ENCODE measurements around the gene AGGF1.
A peak's percentile ranks its signal among the peaks of the same experiment; 100 is the strongest.

The AGGF1 gene

GRCh38 chr5:77087484-77088261, 57.5 kb downstream of the AGGF1 start:
- H3K79me2 ChIP-seq (ENCODE audit: insufficient read depth, low read depth): no peaks in the 10 kb centered on the region
- no peaks in the 10 kb centered on the region for H3K36me3 ChIP-seq (ENCODE audit: insufficient read depth)
- peak overlapping the region; percentile 64 for H3K4me2 ChIP-seq
- TF ChIP-seq CTCF (conservative IDR thresholded peaks at IDR 0.05; ENCODE audit: low read depth, low read length): no peak
- H3K27me3 ChIP-seq (ENCODE audit: insufficient read depth, low read depth): no peaks in the 10 kb centered on the region
- peaks cover 19% of the 10 kb centered on the region for H3K4me1 ChIP-seq (ENCODE audit: low read depth, poor library complexity, severe bottlenecking)
- H2AFZ ChIP-seq (ENCODE audit: low read depth): peak overlapping the region; percentile 98
- peak overlapping the region; percentile 39 for H3K4me3 ChIP-seq (IDR thresholded peaks at IDR 0.05; ENCODE audit: insufficient read depth, low read depth, low read length)
- H3K9ac ChIP-seq: peak overlapping the region; percentile 94; the same call in 1 of the 2 replicates
- peak overlapping the region; percentile 91 for H3K27ac ChIP-seq
- H4K20me1 ChIP-seq (ENCODE audit: insufficient read depth): no peaks in the 10 kb centered on the region

GRCh38 chr5:77095189-77095588, 65.0 kb downstream of the AGGF1 start:
- H2AFZ ChIP-seq (ENCODE audit: low read depth): no peak overlapping the region
- no peaks in the 10 kb centered on the region for H3K4me1 ChIP-seq (ENCODE audit: low read depth, poor library complexity, severe bottlenecking)
- H3K4me2 ChIP-seq: no peak overlapping the region
- H3K9ac ChIP-seq: no peak overlapping the region
- no peaks in the 10 kb centered on the region for H3K27me3 ChIP-seq (ENCODE audit: insufficient read depth, low read depth)
- no peaks in the 10 kb centered on the region for H3K36me3 ChIP-seq (ENCODE audit: insufficient read depth)
- H3K79me2 ChIP-seq (ENCODE audit: insufficient read depth, low read depth): no peaks in the 10 kb centered on the region
- H3K4me3 ChIP-seq (IDR thresholded peaks at IDR 0.05; ENCODE audit: insufficient read depth, low read depth, low read length): no peak overlapping the region
- no peak for TF ChIP-seq CTCF (conservative IDR thresholded peaks at IDR 0.05; ENCODE audit: low read depth, low read length)
- no peak overlapping the region for H3K27ac ChIP-seq
- H4K20me1 ChIP-seq (ENCODE audit: insufficient read depth): no peaks in the 10 kb centered on the region

GRCh38 chr5:77101298-77101697, 71.1 kb downstream of the AGGF1 start:
- Histone ChIP-seq H3K4me3 (IDR thresholded peaks at IDR 0.05; ENCODE audit: insufficient read depth, low read depth, low read length) (no peak overlapping the region), H4K20me1 (ENCODE audit: insufficient read depth) (no peaks in the 10 kb centered on the region), H3K27ac (no peak overlapping the region), H3K79me2 (ENCODE audit: insufficient read depth, low read depth) (no peaks in the 10 kb centered on the region), H3K4me2 (no peak overlapping the region), H3K27me3 (ENCODE audit: insufficient read depth, low read depth) (no peaks in the 10 kb centered on the region), H3K4me1 (ENCODE audit: low read depth, poor library complexity, severe bottlenecking) (no peaks in the 10 kb centered on the region), H2AFZ (ENCODE audit: low read depth) (no peak overlapping the region), H3K36me3 (ENCODE audit: insufficient read depth) (no peaks in the 10 kb centered on the region), H3K9ac (no peak overlapping the region)
- TF ChIP-seq CTCF (conservative IDR thresholded peaks at IDR 0.05; ENCODE audit: low read depth, low read length): no peak

- Histone ChIP-seq H3K27me3 (ENCODE audit: insufficient read depth, low read depth) (no peaks in the 10 kb centered on the region), H3K36me3 (ENCODE audit: insufficient read depth) (no peaks in the 10 kb centered on the region), H3K9ac (no peak overlapping the region), H3K79me2 (ENCODE audit: insufficient read depth, low read depth) (no peaks in the 10 kb centered on the region), H3K4me3 (IDR thresholded peaks at IDR 0.05; ENCODE audit: insufficient read depth, low read depth, low read length) (no peak overlapping the region), H2AFZ (ENCODE audit: low read depth) (no peak overlapping the region), H3K4me2 (no peak overlapping the region), H3K4me1 (ENCODE audit: low read depth, poor library complexity, severe bottlenecking) (no peaks in the 10 kb centered on the region), H4K20me1 (ENCODE audit: insufficient read depth) (no peaks in the 10 kb centered on the region), H3K27ac (no peak overlapping the region)
- no peak for TF ChIP-seq CTCF (conservative IDR thresholded peaks at IDR 0.05; ENCODE audit: low read depth, low read length)
Measured at GRCh38 chr5:77102549-77102948, 72.3 kb downstream of the AGGF1 start.
